Spleen (tissue), 7 donors: ENCODE results near the gene KL.

Experiments
- POLR2A ChIP-seq, 3 donors: fragments of 450-650 bp; IDR thresholded peaks; one replicate each; pipeline ENCODE4 v1.5.1; 2017; ENCODE audit warnings: antibody characterized with exemption in 3 of 3, mild to moderate bottlenecking in 1 of 3
- POLR2AphosphoS5 ChIP-seq, 3 donors: sonication (generic); formaldehyde crosslinking; IDR thresholded peaks; one replicate each; pipeline ENCODE4 v1.5.1; 2017; ENCODE audit warnings: antibody characterized with exemption in 3 of 3
- TF ChIP-seq, protein P1 (sequence below), 11 experiments: fragments of 200-600 bp in 7 of 11; fragments of 450-650 bp in 4 of 11; sonication (generic) in 4 of 11; IDR thresholded peaks in 8 of 11; conservative IDR thresholded peaks in 3 of 11; 1 replicate in 7 of 11; 2 replicates in 4 of 11; pipeline versions ENCODE4 v1.4.0 to v1.8.0; 2016 to 2021; ENCODE audit warnings: antibody characterized with exemption in 11 of 11, inconsistent platforms in 4 of 11, mild to moderate bottlenecking in 1 of 11
- donor health status: DM: no; HTN: no; CAD: no; lungs with moderate emphysema.
- donor health status: DM: no; HTN: no; CAD: no.
- donor health status: DM: no; HTN: no; CAD: no.

DNA sequence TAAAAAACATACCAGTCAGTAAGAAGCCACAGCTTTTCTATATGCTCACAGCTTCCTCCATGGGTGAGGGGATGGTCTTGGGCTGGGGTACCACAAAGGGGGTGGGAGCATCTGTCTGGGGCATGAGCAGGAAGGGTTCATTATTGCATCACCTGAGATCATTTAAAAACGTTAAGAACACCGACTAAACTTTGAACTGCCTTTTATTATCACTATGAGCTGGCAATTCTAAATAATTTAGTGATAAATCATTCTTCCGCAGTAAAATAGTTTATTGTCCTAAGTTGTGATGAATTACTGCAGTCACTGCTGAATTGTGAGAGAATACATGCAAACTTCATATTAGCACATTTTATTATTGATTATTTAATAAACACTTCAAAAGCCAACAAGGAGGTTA, 71.6 kb downstream of the KL start:
- TF ChIP-seq, protein P1, sequence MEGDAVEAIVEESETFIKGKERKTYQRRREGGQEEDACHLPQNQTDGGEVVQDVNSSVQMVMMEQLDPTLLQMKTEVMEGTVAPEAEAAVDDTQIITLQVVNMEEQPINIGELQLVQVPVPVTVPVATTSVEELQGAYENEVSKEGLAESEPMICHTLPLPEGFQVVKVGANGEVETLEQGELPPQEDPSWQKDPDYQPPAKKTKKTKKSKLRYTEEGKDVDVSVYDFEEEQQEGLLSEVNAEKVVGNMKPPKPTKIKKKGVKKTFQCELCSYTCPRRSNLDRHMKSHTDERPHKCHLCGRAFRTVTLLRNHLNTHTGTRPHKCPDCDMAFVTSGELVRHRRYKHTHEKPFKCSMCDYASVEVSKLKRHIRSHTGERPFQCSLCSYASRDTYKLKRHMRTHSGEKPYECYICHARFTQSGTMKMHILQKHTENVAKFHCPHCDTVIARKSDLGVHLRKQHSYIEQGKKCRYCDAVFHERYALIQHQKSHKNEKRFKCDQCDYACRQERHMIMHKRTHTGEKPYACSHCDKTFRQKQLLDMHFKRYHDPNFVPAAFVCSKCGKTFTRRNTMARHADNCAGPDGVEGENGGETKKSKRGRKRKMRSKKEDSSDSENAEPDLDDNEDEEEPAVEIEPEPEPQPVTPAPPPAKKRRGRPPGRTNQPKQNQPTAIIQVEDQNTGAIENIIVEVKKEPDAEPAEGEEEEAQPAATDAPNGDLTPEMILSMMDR (IDR thresholded peaks at IDR 0.05 in 8 of 11, conservative IDR thresholded peaks at IDR 0.05 in 3 of 11), result no peak
- TF ChIP-seq POLR2AphosphoS5 (IDR thresholded peaks at IDR 0.05) (no peak), POLR2A (IDR thresholded peaks at IDR 0.05) (no peak)
